ENCODE data around the gene TRPV4.

GRCh38 chr12:109861689-109862314 lies 28.6 kb upstream of the TRPV4 start:
- TF ChIP-seq CTCF (IDR thresholded peaks at IDR 0.05; ENCODE audit: borderline replicate concordance, extremely low read depth, low read length, poor library complexity, severe bottlenecking) (no peak), EZH2 (IDR thresholded peaks at IDR 0.05; ENCODE audit: borderline replicate concordance, low read depth, low read length, severe bottlenecking) (no peak)

Data from DND-41 (cell line).